ENCODE results near the gene SUCO. TPM values are rescaled to one million over a fixed set of nuclear protein-coding genes. Genes with fewer than 3 reads are reported as not detected.
A peak's percentile ranks its signal among the peaks of the same experiment; 100 is the strongest.

The SUCO gene
- total RNA-seq, 1 donor from 2014 or later: 38.3 TPM

GRCh38 chr1:172581273-172581672 lies 48.3 kb downstream of the SUCO start:
- Histone ChIP-seq H3K27me3 (no peaks in the 10 kb centered on the region), H3K27ac (no peak overlapping the region), H3K9me3 (no peaks in the 10 kb centered on the region), H3K4me3 (no peak overlapping the region), H3K36me3 (peaks cover 0 to 12% of the 10 kb centered on the region in 2 donors), H3K4me1 (no peaks in the 10 kb centered on the region)
- intact Hi-C loops (cut with DNase I): no loop called here
- TF ChIP-seq POLR2AphosphoS5 (IDR thresholded peaks at IDR 0.05; ENCODE audit: insufficient read depth in 1 of 2, low read depth in 1 of 2) (no peak), POLR2A (IDR thresholded peaks at IDR 0.05) (no peak)
- TF ChIP-seq, protein P1, sequence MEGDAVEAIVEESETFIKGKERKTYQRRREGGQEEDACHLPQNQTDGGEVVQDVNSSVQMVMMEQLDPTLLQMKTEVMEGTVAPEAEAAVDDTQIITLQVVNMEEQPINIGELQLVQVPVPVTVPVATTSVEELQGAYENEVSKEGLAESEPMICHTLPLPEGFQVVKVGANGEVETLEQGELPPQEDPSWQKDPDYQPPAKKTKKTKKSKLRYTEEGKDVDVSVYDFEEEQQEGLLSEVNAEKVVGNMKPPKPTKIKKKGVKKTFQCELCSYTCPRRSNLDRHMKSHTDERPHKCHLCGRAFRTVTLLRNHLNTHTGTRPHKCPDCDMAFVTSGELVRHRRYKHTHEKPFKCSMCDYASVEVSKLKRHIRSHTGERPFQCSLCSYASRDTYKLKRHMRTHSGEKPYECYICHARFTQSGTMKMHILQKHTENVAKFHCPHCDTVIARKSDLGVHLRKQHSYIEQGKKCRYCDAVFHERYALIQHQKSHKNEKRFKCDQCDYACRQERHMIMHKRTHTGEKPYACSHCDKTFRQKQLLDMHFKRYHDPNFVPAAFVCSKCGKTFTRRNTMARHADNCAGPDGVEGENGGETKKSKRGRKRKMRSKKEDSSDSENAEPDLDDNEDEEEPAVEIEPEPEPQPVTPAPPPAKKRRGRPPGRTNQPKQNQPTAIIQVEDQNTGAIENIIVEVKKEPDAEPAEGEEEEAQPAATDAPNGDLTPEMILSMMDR (IDR thresholded peaks at IDR 0.05): no peak
- DNase-seq (ENCODE audit: extremely low spot score in 2 of 2): no peak

DNA sequence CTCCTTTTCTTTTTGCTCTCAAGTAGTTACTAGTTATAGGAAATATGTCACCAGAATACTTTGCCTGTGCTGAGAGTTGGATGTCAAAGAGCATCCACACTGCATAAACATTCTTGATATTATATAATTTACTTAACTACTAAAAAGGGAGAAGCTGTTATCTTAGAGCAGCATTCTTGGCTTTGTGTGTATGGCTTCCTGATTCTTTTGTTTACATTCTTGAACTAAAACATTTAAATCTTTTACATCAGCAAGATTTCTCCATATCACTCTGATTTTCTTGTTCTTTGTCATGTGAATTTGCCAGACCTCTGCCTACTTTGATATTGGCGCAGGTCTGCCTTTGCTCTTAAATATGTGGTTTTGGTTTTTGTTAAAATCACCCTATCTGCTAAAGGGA lies 48.8 kb downstream of the SUCO start:
- H3K27ac ChIP-seq: no peak overlapping the region
- H3K9me3 ChIP-seq: no peaks in the 10 kb centered on the region
- H3K27me3 ChIP-seq: no peaks in the 10 kb centered on the region
- DNase-seq (ENCODE audit: extremely low spot score in 2 of 2): no peak
- H3K4me3 ChIP-seq: no peak overlapping the region
- H3K36me3 ChIP-seq: peaks cover 0 to 12% of the 10 kb centered on the region in 2 donors
- intact Hi-C loops (cut with DNase I): no loop called here
- TF ChIP-seq, protein P1 (IDR thresholded peaks at IDR 0.05): no peak
- no peak for TF ChIP-seq POLR2A (IDR thresholded peaks at IDR 0.05)
- no peak for TF ChIP-seq POLR2AphosphoS5 (IDR thresholded peaks at IDR 0.05; ENCODE audit: insufficient read depth in 1 of 2, low read depth in 1 of 2)
- no peaks in the 10 kb centered on the region for H3K4me1 ChIP-seq

- H3K4me1 ChIP-seq: no peaks in the 10 kb centered on the region
- no peak overlapping the region for H3K27ac ChIP-seq
- H3K4me3 ChIP-seq: no peak overlapping the region
- peaks cover 0 to 4% of the 10 kb centered on the region in 2 donors for H3K36me3 ChIP-seq
- TF ChIP-seq POLR2A (IDR thresholded peaks at IDR 0.05) (no peak), POLR2AphosphoS5 (IDR thresholded peaks at IDR 0.05; ENCODE audit: insufficient read depth in 1 of 2, low read depth in 1 of 2) (no peak)
- no peak for DNase-seq (ENCODE audit: extremely low spot score in 2 of 2)
- intact Hi-C loops (cut with DNase I): no loop called here
- H3K9me3 ChIP-seq: no peaks in the 10 kb centered on the region
- H3K27me3 ChIP-seq: no peaks in the 10 kb centered on the region
These were observed 49.9 kb downstream of the SUCO start for GRCh38 chr1:172582889-172583288.

GRCh38 chr1:172585348-172585747 lies 52.4 kb downstream of the SUCO start:
- Histone ChIP-seq H3K9me3 (no peaks in the 10 kb centered on the region), H3K4me3 (no peak overlapping the region), H3K4me1 (peaks cover 13% of the 10 kb centered on the region), H3K27me3 (no peaks in the 10 kb centered on the region), H3K27ac (no peak overlapping the region), H3K36me3 (peaks cover 0 to 15% of the 10 kb centered on the region in 2 donors)
- intact Hi-C loops (cut with DNase I): no loop called here
- no peak for DNase-seq (ENCODE audit: extremely low spot score in 2 of 2)
- TF ChIP-seq, protein P1 (IDR thresholded peaks at IDR 0.05): no peak
- peak in 1 of 2 donors; percentile 36 for TF ChIP-seq POLR2AphosphoS5 (IDR thresholded peaks at IDR 0.05; ENCODE audit: insufficient read depth in 1 of 2, low read depth in 1 of 2)

GRCh38 chr1:172585861-172586260 lies 52.9 kb downstream of the SUCO start:
- H3K27ac ChIP-seq: no peak overlapping the region
- no peak for TF ChIP-seq POLR2AphosphoS5 (IDR thresholded peaks at IDR 0.05; ENCODE audit: insufficient read depth in 1 of 2, low read depth in 1 of 2)
- no peak for TF ChIP-seq POLR2A (IDR thresholded peaks at IDR 0.05)
- TF ChIP-seq, protein P1 (IDR thresholded peaks at IDR 0.05): no peak
- peaks cover 0 to 20% of the 10 kb centered on the region in 2 donors for H3K36me3 ChIP-seq
- H3K9me3 ChIP-seq: no peaks in the 10 kb centered on the region
- intact Hi-C loops (cut with DNase I): no loop called here
- DNase-seq (ENCODE audit: extremely low spot score in 2 of 2): no peak
- H3K4me1 ChIP-seq: peaks cover 13% of the 10 kb centered on the region
- no peak overlapping the region for H3K4me3 ChIP-seq
- no peaks in the 10 kb centered on the region for H3K27me3 ChIP-seq

All from vagina (tissue), 2 donors.